Choroid plexus epithelial cell (primary cell): Measurements from ENCODE around the gene CTDSP1.
A peak's percentile ranks its signal among the peaks of the same experiment; 100 is the strongest.

Source experiments
- DNase-seq: peaks from one replicate; pipeline ENCODE4 v3.0.0-alpha.2; 2010; ENCODE audit warnings: low read depth
- H3K4me3 ChIP-seq: 2 replicates; pipeline ENCODE4 v1.5.1; 2011; ENCODE audit warnings: low read depth, mild to moderate bottlenecking, control low read depth, low read length, moderate library complexity
- CTCF ChIP-seq: conservative IDR thresholded peaks from 2 replicates; pipeline ENCODE4 v1.5.1; 2011; ENCODE audit warnings: low read depth, mild to moderate bottlenecking, control low read depth, inconsistent platforms, low read length, moderate library complexity

The CTDSP1 gene

DNA sequence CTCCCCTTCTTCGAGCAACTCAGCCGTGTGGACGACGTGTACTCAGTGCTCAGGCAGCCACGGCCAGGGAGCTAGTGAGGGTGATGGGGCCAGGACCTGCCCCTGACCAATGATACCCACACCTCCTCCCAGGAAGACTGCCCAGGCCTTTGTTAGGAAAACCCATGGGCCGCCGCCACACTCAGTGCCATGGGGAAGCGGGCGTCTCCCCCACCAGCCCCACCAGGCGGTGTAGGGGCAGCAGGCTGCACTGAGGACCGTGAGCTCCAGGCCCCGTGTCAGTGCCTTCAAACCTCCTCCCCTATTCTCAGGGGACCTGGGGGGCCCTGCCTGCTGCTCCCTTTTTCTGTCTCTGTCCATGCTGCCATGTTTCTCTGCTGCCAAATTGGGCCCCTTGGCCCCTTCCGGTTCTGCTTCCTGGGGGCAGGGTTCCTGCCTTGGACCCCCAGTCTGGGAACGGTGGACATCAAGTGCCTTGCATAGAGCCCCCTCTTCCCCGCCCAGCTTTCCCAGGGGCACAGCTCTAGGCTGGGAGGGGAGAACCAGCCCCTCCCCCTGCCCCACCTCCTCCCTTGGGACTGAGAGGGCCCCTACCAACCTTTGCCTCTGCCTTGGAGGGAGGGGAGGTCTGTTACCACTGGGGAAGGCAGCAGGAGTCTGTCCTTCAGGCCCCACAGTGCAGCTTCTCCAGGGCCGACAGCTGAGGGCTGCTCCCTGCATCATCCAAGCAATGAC lies 4.8 kb downstream of the CTDSP1 start:
- no peak for DNase-seq
- no peak for TF ChIP-seq CTCF
- H3K4me3 ChIP-seq = no peak overlapping the region

DNA sequence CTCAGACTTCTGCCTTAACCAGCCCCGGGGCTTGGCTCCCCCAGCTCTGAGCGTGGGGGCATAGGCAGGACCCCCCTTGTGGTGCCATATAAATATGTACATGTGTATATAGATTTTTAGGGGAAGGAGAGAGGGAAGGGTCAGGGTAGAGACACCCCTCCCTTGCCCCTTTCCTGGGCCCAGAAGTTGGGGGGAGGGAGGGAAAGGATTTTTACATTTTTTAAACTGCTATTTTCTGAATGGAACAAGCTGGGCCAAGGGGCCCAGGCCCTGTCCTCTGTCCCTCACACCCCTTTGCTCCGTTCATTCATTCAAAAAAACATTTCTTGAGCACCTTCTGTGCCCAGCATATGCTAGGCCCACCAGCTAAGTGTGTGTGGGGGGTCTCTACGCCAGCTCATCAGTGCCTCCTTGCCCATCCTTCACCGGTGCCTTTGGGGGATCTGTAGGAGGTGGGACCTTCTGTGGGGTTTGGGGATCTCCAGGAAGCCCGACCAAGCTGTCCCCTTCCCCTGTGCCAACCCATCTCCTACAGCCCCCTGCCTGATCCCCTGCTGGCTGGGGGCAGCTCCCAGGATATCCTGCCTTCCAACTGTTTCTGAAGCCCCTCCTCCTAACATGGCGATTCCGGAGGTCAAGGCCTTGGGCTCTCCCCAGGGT lies 5.5 kb downstream of the CTDSP1 start:
- DNase-seq = no peak
- peak overlapping the region; percentile 52 for H3K4me3 ChIP-seq
- TF ChIP-seq CTCF = no peak

- no peak for DNase-seq
These were observed 6.1 kb downstream of the CTDSP1 start for GRCh38 chr2:218405746-218406208.

GRCh38 chr2:218406209-218406948 lies 6.7 kb downstream of the CTDSP1 start:
- peak; percentile 94 for DNase-seq
- peak overlapping the region; percentile 52 for H3K4me3 ChIP-seq
- TF ChIP-seq CTCF = peak; percentile 82

More at GRCh38 chr2:218405746-218406208, 6.1 kb downstream of the CTDSP1 start:
- H3K4me3 ChIP-seq = peak overlapping the region; percentile 52
- TF ChIP-seq CTCF = no peak

DNA sequence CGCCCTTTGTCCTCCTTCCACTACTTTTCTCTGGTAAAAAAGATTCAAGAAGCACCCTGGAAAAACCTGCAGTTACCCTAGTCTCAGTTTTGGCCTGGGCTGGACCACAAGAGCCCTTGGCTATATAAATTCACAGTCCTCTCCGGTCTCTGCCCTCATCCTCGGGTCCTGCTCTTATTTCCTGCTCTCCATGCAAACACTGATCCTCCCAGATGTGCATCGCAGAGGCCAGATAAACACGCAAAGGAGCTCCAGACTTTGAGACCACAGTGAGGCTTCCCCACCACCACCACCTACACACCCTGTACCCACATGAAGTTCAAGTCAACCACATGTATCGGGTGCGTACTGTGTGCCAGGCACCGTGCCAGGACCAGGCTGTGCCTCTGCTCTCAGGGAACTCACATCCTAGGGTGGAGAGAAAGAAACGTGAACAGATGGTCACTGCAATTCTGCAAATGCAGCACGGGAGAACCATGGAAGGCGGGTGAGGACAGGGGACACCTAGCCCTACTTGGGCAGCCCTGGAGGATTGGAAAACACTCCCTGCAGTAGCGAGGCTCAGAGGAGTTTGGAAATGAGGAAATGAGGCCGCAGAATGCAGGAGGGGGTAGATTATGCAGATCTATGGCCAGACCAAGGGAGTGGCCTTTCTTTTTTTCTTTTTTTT lies 7.4 kb downstream of the CTDSP1 start:
- H3K4me3 ChIP-seq = peak overlapping the region; percentile 51
- peak; percentile 69 for DNase-seq
- no peak for TF ChIP-seq CTCF

- H3K4me3 ChIP-seq = no peak overlapping the region
- DNase-seq = no peak
- TF ChIP-seq CTCF = no peak
These were observed 8.0 kb downstream of the CTDSP1 start for GRCh38 chr2:218407717-218408116.
